MV-4-11 (cell line): Measurements from ENCODE around the gene OTOF.

Experiments
- DNase-seq: peaks from one replicate; lab custom pipeline; 2025; lab: John Stamatoyannopoulos, UW

OTOF gene

DNA sequence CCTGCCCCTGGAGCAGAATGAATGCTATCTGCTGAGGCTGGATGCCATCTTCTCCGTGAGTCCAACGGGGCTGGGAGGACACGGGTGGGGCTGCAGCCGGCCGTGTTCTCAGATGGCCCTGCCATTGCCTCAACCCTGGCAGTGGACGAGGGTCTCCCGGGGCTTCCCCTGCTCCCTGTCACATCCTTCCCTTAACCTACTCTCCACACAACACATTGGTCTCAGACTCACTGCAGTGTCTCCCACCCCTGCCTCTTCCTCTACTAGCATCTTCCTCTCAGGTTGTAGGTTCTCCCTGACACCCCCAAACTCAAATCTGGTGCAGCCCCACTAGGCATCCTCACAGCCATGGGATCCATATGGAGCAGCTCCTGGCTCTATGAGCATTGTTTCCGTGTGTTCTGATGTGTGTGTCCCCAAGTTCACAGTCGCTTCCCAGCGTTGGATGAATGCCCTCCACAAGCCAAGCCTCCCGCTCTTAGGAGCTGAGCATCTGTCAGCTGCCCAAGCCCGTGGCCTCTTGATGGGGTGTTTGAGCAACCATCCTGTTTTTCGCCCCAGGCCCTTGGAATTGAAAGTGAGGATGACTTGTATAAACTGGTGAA is 27.8 kb downstream of the OTOF start:
- no peak for DNase-seq

- no peak for DNase-seq
Measured at GRCh38 chr2:26449278-26450030, 28.5 kb downstream of the OTOF start.

- DNase-seq, result no peak
Measured at GRCh38 chr2:26448651-26449050, 29.3 kb downstream of the OTOF start.

- DNase-seq, result no peak
Measured at GRCh38 chr2:26444236-26444635, 33.7 kb downstream of the OTOF start.

DNA sequence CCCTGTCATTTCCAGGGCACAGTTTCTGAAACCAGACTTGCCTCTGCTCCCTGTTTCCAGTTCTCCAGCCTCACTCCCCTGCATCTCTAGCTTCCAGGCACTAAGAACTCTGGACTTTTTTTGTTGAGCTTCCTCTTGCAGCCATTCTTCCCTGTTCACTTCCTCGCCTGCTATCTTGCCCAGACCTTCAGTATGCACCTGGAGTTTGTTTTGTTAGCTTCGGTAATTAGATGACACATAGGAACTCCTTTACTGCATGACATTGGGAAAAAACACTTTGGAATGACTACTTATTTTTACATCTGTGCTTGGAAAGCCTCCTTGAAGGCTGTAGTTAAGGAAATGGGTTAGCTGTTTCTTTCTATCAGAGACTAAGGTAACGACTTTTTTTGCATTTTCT is 35.2 kb downstream of the OTOF start:
- no peak for DNase-seq

GRCh38 chr2:26442301-26442700 is 35.6 kb downstream of the OTOF start:
- DNase-seq, result no peak

GRCh38 chr2:26438926-26439325 is 39.0 kb downstream of the OTOF start:
- DNase-seq, result no peak

DNA sequence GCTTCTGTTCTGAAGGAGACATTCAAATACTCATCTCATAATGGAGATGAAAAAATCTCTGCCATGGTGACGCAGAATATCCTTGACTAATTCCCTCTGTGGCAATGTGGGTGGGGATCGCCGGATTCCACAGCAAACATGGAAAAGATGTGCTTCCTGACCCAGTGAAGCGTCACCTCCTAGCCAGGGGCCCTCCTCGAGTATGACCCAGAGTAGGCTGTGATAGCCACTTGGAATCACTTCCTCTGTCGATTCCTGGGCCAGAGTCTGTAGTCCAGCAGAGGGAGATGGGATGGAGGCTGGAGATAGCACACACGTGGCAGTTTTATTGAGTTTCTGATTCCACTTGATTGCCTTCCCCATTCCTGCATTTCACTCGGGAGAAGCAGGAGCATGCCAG is 39.4 kb downstream of the OTOF start:
- DNase-seq, result no peak

DNA sequence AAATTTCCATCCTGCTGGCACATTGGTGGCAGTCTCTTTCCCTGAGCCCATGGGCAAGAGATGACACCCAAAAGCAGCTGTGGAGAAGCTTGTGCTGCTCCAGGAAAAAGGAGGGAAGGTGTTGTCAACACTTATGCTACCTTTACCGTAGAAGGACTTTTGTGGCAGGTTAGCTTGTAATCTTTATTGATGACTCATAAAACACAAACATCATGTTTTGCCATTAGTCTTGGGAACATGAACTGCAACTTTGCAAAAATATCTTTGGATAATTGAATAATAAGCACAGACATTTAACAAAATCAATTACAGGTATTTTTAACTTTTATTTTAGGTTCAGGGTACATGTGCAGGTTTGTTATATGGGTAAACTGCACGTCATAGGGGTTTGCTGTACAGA is 42.8 kb downstream of the OTOF start:
- DNase-seq, result no peak

- no peak for DNase-seq
Measured at GRCh38 chr2:26432859-26433258, 45.1 kb downstream of the OTOF start.

DNA sequence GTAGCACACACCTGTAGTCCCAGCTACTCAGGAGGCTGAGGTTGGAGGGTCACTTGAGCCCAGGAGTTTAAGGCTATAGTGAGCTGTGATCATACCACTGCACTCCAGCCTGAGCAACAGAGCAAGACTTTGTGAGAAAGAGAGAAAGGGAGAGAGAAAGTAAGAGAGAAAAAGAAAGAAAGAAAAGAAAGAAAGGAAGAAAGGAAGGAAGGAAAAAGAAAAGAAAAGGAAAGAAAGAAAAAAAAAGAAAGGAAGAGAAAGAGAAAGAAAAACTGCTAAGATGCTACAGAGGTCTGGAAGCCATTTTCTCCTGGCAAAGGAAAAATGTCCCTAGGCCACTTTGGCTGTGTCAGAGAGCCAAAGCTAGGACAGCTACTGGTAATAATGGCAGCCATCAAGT is 45.6 kb downstream of the OTOF start:
- DNase-seq, result no peak

GRCh38 chr2:26430826-26431225 is 47.1 kb downstream of the OTOF start:
- no peak for DNase-seq

GRCh38 chr2:26429779-26430578 is 47.9 kb downstream of the OTOF start:
- DNase-seq, result no peak

DNA sequence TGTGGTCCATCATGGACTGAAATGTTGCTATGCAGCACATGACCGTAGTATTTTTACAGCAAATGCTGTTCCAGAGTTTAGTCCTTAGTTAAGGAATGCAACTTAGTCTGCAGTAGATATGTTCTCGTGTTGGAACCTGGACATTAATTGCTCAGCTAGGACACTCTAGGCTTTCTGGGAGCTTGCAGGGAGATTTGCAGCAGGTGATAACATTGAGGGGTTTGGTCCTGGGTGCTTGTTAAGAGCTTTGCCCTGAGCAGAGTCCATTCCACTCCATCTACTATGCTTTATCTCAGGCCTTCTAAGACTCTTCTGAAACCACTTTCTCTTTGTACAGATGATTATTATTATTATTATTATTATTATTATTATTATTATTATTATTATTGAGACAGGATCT is 49.1 kb downstream of the OTOF start:
- no peak for DNase-seq

- no peak for DNase-seq
Measured at GRCh38 chr2:26424221-26424620, 53.7 kb downstream of the OTOF start.

GRCh38 chr2:26423750-26424149 is 54.2 kb downstream of the OTOF start:
- no peak for DNase-seq

DNA sequence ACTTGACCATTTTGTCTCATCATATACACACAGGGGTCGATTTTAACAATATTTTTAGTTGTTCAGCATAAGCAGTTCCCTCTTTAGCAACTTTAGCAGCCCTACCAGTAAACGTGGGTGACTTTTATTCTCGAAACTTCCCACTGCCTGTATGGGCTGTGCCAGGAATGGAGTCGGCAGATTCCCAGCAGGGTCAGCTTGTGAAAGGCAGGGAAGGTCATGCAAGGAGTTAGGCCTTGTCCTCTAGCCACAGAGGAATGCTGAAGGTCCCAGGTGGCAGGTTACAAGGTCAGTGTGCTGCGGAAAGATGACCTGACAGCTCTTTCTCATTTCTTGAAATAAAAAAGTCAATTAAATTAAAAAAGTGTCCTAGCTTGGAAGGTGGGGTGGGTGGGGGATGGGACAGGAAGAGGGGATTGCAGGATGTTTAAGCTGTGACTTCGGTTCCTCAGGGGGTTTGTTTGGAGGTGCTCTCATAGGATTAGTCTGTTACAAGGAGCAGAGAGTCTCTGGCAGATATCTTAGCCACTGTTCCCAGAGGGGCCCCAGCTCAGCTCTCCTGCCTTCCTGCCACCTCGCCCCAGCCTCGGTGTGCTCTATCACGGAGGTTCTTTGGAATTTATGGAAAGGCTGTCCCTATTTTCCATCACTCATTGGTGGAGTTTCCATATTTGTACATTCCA is 54.8 kb downstream of the OTOF start:
- DNase-seq, result no peak

DNA sequence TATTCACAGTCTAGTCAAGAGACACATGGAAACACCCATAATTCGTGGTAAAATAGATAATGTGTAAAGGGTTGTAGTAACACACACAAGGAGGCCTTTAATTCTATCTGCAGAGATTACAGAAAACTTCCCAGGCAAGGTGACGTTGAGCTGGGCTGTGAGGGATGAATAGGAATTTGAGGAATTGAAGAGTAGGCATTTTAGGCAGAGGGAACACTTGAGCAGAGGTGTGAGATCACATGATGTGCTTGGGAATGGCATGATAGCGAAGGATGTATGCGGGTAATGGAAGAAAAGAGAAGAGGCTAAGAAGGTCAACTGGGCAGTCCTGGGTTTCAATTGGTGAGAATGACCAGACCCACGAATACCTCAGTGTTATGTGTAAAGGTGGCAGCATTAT is 56.0 kb downstream of the OTOF start:
- DNase-seq, result no peak

GRCh38 chr2:26414311-26414710 is 63.6 kb downstream of the OTOF start:
- no peak for DNase-seq

GRCh38 chr2:26412091-26412673 is 65.7 kb downstream of the OTOF start:
- peak; percentile 91 for DNase-seq

DNA sequence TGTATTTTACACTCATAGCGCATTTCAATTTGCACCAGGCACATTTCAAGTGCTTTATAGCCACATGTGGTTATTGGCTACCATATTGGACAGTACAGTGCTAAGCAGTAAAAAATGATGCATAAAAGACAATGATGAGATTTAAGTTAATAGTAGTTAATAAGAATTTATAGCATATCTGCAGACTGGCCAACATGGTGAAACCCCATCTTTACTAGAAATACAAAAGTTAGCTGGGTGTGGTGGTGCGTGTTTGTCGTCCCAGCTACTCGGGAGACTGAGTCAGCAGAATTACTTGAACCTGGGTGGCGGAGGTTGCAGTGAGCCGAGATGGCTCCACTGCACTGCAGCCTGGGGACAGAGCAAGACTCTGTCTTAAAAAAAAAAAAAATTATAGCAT is 66.5 kb downstream of the OTOF start:
- no peak for DNase-seq

DNA sequence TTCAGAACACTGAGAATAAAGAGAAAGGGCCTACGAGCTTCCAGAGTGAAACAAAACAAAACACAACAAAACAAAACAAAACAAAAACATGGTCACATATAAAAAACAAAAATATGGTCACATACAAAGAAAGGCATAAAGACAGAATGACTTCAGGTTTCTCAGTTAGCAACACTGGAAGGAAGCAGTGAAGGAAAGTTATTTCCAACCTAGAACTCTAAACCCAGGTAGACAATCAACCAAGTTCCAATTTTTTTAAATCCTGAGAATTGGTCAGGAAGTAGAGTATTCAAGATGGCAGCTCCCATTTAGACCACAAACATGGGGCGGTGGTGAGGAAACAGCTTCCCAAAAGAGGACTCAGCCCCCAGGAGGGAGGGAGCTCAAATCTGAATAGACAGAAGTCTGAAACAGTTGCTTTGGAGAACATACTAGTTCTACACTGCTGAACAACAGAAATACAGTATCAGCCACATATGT is 67.1 kb downstream of the OTOF start:
- DNase-seq, result no peak
